KOPT-K1 (cell line): ENCODE results near the gene TBC1D16.
"Not testable (repeated sequence)": the region's sequence is repeated elsewhere in the genome, so short reads cannot be mapped to it uniquely, and the experiment has no call there.

Experiments
- H3K27ac ChIP-seq: fragments of 200-600 bp; sonication (generic); 2 replicates; pipeline ENCODE4 v1.5.1; 2016; ENCODE audit warnings: antibody characterized with exemption, mild to moderate bottlenecking, low read depth, low read length; ENCODE audit not compliant: poor library complexity, severe bottlenecking
- H3K36me3 ChIP-seq: fragments of 200-600 bp; sonication (generic); 2 replicates; pipeline ENCODE4 v1.5.1; 2017; ENCODE audit warnings: antibody characterized with exemption, mild to moderate bottlenecking, low read length, moderate library complexity; ENCODE audit not compliant: insufficient read depth
- H3K9me3 ChIP-seq: fragments of 200-600 bp; sonication (generic); 2 replicates; pipeline ENCODE4 v1.5.1; 2017; ENCODE audit warnings: antibody characterized with exemption, low read length, mild to moderate bottlenecking; ENCODE audit not compliant: insufficient read depth, poor library complexity, severe bottlenecking

TBC1D16 gene

GRCh38 chr17:79974566-79975497 is 60.8 kb downstream of the TBC1D16 start:
- H3K9me3 ChIP-seq, result no peaks in the 10 kb centered on the region
- H3K27ac ChIP-seq, result no peak overlapping the region

GRCh38 chr17:79971651-79972050 is 64.0 kb downstream of the TBC1D16 start:
- Histone ChIP-seq H3K27ac (no peak overlapping the region), H3K36me3 (no peaks in the 10 kb centered on the region), H3K9me3 (no peaks in the 10 kb centered on the region)

More at GRCh38 chr17:79974566-79975497, 60.8 kb downstream of the TBC1D16 start:
- no peaks in the 10 kb centered on the region for H3K36me3 ChIP-seq

- H3K36me3 ChIP-seq, result no peaks in the 10 kb centered on the region
- H3K27ac ChIP-seq, result peak overlapping the region; percentile 23
- no peaks in the 10 kb centered on the region for H3K9me3 ChIP-seq
Measured at GRCh38 chr17:79970576-79971068, 65.0 kb downstream of the TBC1D16 start.

- Histone ChIP-seq H3K27ac (no peak overlapping the region), H3K9me3 (no peaks in the 10 kb centered on the region), H3K36me3 (no peaks in the 10 kb centered on the region)
Measured at GRCh38 chr17:79969906-79970305, 65.8 kb downstream of the TBC1D16 start.

- Histone ChIP-seq H3K9me3 (no peaks in the 10 kb centered on the region), H3K27ac (no peak overlapping the region), H3K36me3 (no peaks in the 10 kb centered on the region)
Measured at GRCh38 chr17:79968116-79968515, 67.6 kb downstream of the TBC1D16 start.

GRCh38 chr17:79966681-79967080 is 69.0 kb downstream of the TBC1D16 start:
- no peak overlapping the region for H3K27ac ChIP-seq
- no peaks in the 10 kb centered on the region for H3K36me3 ChIP-seq
- no peaks in the 10 kb centered on the region for H3K9me3 ChIP-seq

- Histone ChIP-seq H3K36me3 (no peaks in the 10 kb centered on the region), H3K9me3 (no peaks in the 10 kb centered on the region), H3K27ac (no peak overlapping the region)
Measured at GRCh38 chr17:79965806-79966205, 69.9 kb downstream of the TBC1D16 start.

- H3K27ac ChIP-seq, H3K9me3 ChIP-seq, H3K36me3 ChIP-seq: not testable (repeated sequence)
Measured at GRCh38 chr17:79962467-79962866, 73.2 kb downstream of the TBC1D16 start.

GRCh38 chr17:79961567-79961966 is 74.1 kb downstream of the TBC1D16 start:
- not testable (repeated sequence) for H3K27ac ChIP-seq, H3K9me3 ChIP-seq, H3K36me3 ChIP-seq

- no peaks in the 10 kb centered on the region for H3K36me3 ChIP-seq
- H3K27ac ChIP-seq, result no peak overlapping the region
- no peaks in the 10 kb centered on the region for H3K9me3 ChIP-seq
Measured at GRCh38 chr17:79960788-79961522, 74.7 kb downstream of the TBC1D16 start.

GRCh38 chr17:79959042-79959441 is 76.6 kb downstream of the TBC1D16 start:
- Histone ChIP-seq H3K27ac (no peak overlapping the region), H3K9me3 (no peaks in the 10 kb centered on the region)

GRCh38 chr17:79956853-79957252 is 78.8 kb downstream of the TBC1D16 start:
- no peak overlapping the region for H3K27ac ChIP-seq
- no peaks in the 10 kb centered on the region for H3K36me3 ChIP-seq
- no peaks in the 10 kb centered on the region for H3K9me3 ChIP-seq

More at GRCh38 chr17:79959042-79959441, 76.6 kb downstream of the TBC1D16 start:
- H3K36me3 ChIP-seq, result no peaks in the 10 kb centered on the region

GRCh38 chr17:79956441-79956735 is 79.3 kb downstream of the TBC1D16 start:
- not testable (repeated sequence) for H3K27ac ChIP-seq, H3K9me3 ChIP-seq, H3K36me3 ChIP-seq

GRCh38 chr17:79955691-79956440 is 79.8 kb downstream of the TBC1D16 start:
- no peaks in the 10 kb centered on the region for H3K36me3 ChIP-seq
- no peaks in the 10 kb centered on the region for H3K9me3 ChIP-seq
- no peak overlapping the region for H3K27ac ChIP-seq

- Histone ChIP-seq H3K27ac (no peak overlapping the region), H3K9me3 (no peaks in the 10 kb centered on the region), H3K36me3 (no peaks in the 10 kb centered on the region)
Measured at GRCh38 chr17:79955167-79955549, 80.5 kb downstream of the TBC1D16 start.
